H1 (cell line): Measurements from ENCODE around the gene POPDC2. TPM values are rescaled to one million over a fixed set of nuclear protein-coding genes. Genes with fewer than 3 reads are reported as not detected.

Experiments
- CTCF ChIA-PET: fragments of 300-600 bp; sonication (Branson Sonifier 250); formaldehyde crosslinking; loops from one replicate; lab custom pipeline; 2021; ENCODE audit not compliant: partially characterized antibody; lab: Charles Lee
- POLR2A ChIA-PET: fragments of 300-600 bp; sonication (Branson Sonifier 250); formaldehyde crosslinking; loops from one replicate; lab custom pipeline; 2021; ENCODE audit warnings: inconsistent platforms; ENCODE audit not compliant: partially characterized antibody; lab: Charles Lee
- DNase-seq, 2 experiments: peaks; one replicate each; pipeline versions ENCODE4 v3.0.0 to v3.0.0-alpha.2; 2010 to 2022; ENCODE audit warnings: low spot score in 2 of 2, low read depth in 1 of 2, mixed read lengths in 1 of 2
- FAIRE-seq: peaks from 2 replicates; lab custom pipeline; 2011; peaks lifted over from hg19 to GRCh38; lab: Jason Lieb, UNC
- H2AFZ ChIP-seq: 2 replicates; pipeline ENCODE4 v1.8.1; 2012; ENCODE audit warnings: low read length, inconsistent platforms
- H2AK5ac ChIP-seq: 2 replicates; pipeline ENCODE4 v1.6.1; 2013; ENCODE audit warnings: low read depth, low read length
- H2BK120ac ChIP-seq: replicated peaks from 2 replicates; pipeline ENCODE3; 2013; ENCODE audit warnings: low read depth, low read length, inconsistent platforms
- H2BK12ac ChIP-seq: 2 replicates; pipeline ENCODE4 v1.6.1; 2013; ENCODE audit warnings: low read depth, low read length
- H2BK15ac ChIP-seq: 2 replicates; pipeline ENCODE4 v1.6.1; 2013; ENCODE audit warnings: low read length
- H2BK20ac ChIP-seq: 2 replicates; pipeline ENCODE4 v1.6.1; 2013; ENCODE audit warnings: low read length
- H2BK5ac ChIP-seq: 2 replicates; pipeline ENCODE4 v1.6.1; 2013; ENCODE audit warnings: low read depth, low read length
- H3K14ac ChIP-seq: 2 replicates; pipeline ENCODE4 v1.6.1; 2013; ENCODE audit warnings: inconsistent platforms; ENCODE audit not compliant: insufficient read length
- H3K18ac ChIP-seq: 2 replicates; pipeline ENCODE4 v1.6.1; 2013; ENCODE audit warnings: low read length; ENCODE audit errors: extremely low read depth
- H3K23ac ChIP-seq: 2 replicates; pipeline ENCODE4 v1.6.1; 2013; ENCODE audit warnings: inconsistent platforms; ENCODE audit not compliant: insufficient read length
- H3K23me2 ChIP-seq: 2 replicates; pipeline ENCODE4 v1.6.1; 2013; ENCODE audit warnings: low read depth, low read length
- H3K27ac ChIP-seq: 2 replicates; pipeline ENCODE4 v1.6.1; 2011; ENCODE audit warnings: low read depth, low read length, inconsistent platforms
- H3K27me3 ChIP-seq, 4 experiments: replicated peaks in 1 of 4; 1 replicate in 1 of 4; 2 replicates in 3 of 4; pipeline versions ENCODE4 v1.6.1 to v1.8.1; 2011 to 2013; ENCODE audit warnings: low read length in 3 of 4, mild to moderate bottlenecking in 3 of 4, inconsistent platforms in 2 of 4, mixed read lengths in 2 of 4, moderate library complexity in 1 of 4; ENCODE audit not compliant: control insufficient read depth in 3 of 4, insufficient read depth in 3 of 4; ENCODE audit errors: extremely low read depth in 1 of 4
- H3K36me3 ChIP-seq, 4 experiments: 2 replicates each; pipeline versions ENCODE4 v1.6.1 to v1.8.1; 2011 to 2013; ENCODE audit warnings: mild to moderate bottlenecking in 4 of 4, low read length in 3 of 4, moderate library complexity in 2 of 4, control low read depth in 1 of 4, inconsistent platforms in 1 of 4; ENCODE audit not compliant: insufficient read depth in 4 of 4, control insufficient read depth in 2 of 4
- H3K4ac ChIP-seq: replicated peaks from 2 replicates; pipeline ENCODE3; 2013; ENCODE audit warnings: low read length, low read depth, mixed read lengths, inconsistent platforms; ENCODE audit not compliant: insufficient read length
- H3K4me1 ChIP-seq, 4 experiments: replicated peaks in 1 of 4; 1 replicate in 1 of 4; 2 replicates in 3 of 4; pipeline versions ENCODE4 v1.6.1 to v1.8.1; 2011 to 2013; ENCODE audit warnings: low read length in 3 of 4, inconsistent platforms in 2 of 4, mixed read lengths in 1 of 4; ENCODE audit not compliant: insufficient read depth in 4 of 4, control insufficient read depth in 3 of 4
- H3K4me2 ChIP-seq, 2 experiments: 2 replicates each; pipeline versions ENCODE4 v1.6.1 to v1.8.1; 2011 to 2013; ENCODE audit warnings: low read depth in 2 of 2, low read length in 2 of 2, control low read depth in 1 of 2, inconsistent platforms in 1 of 2, mild to moderate bottlenecking in 1 of 2; ENCODE audit not compliant: insufficient read depth in 1 of 2
- H3K4me3 ChIP-seq, 4 experiments: fragments of 200-600, 300-600 bp in 1 of 4; sonication (generic), shearing (Covaris generic), sonication (Bioruptor Twin) in 1 of 4; 2 replicates each; pipeline versions ENCODE4 v1.5.1 to v1.8.1; 2011 to 2016; ENCODE audit warnings: low read length in 4 of 4, low read depth in 3 of 4, control low read depth in 2 of 4, inconsistent platforms in 2 of 4, mild to moderate bottlenecking in 2 of 4, mixed read lengths in 1 of 4, moderate library complexity in 1 of 4; ENCODE audit not compliant: insufficient read depth in 2 of 4; ENCODE audit errors: extremely low read depth in 1 of 4
- H3K56ac ChIP-seq: replicated peaks from 2 replicates; pipeline ENCODE3; 2013; ENCODE audit warnings: low read depth, mild to moderate bottlenecking, mixed read lengths, low read length, inconsistent platforms; ENCODE audit not compliant: insufficient read length
- H3K79me1 ChIP-seq: 2 replicates; pipeline ENCODE4 v1.6.1; 2013; ENCODE audit warnings: low read depth, low read length, control low read depth
- H3K79me2 ChIP-seq, 2 experiments: 2 replicates each; pipeline versions ENCODE4 v1.6.1 to v1.8.1; 2012 to 2013; ENCODE audit warnings: low read length in 2 of 2, mild to moderate bottlenecking in 2 of 2, inconsistent platforms in 1 of 2; ENCODE audit not compliant: insufficient read depth in 2 of 2, control insufficient read depth in 1 of 2
- H3K9ac ChIP-seq, 4 experiments: replicated peaks in 1 of 4; 1 replicate in 1 of 4; 2 replicates in 3 of 4; pipeline versions ENCODE4 v1.6.1 to v1.8.1; 2011 to 2013; ENCODE audit warnings: low read depth in 3 of 4, low read length in 3 of 4, control low read depth in 2 of 4, mild to moderate bottlenecking in 2 of 4, moderate library complexity in 2 of 4, inconsistent platforms in 1 of 4; ENCODE audit errors: extremely low read depth in 1 of 4
- H3K9me3 ChIP-seq, 2 experiments: 2 replicates each; pipeline versions ENCODE4 v1.6.1 to v1.8.1; 2012 to 2013; ENCODE audit warnings: mild to moderate bottlenecking in 2 of 2, moderate library complexity in 2 of 2, control low read depth in 1 of 2, inconsistent platforms in 1 of 2, low read depth in 1 of 2, low read length in 1 of 2, mixed read lengths in 1 of 2; ENCODE audit not compliant: insufficient read depth in 2 of 2
- H4K20me1 ChIP-seq, 2 experiments: replicated peaks in 1 of 2; 2 replicates each; pipeline versions ENCODE3 to v1.8.1; 2011 to 2013; ENCODE audit warnings: inconsistent platforms in 2 of 2, low read length in 2 of 2, mild to moderate bottlenecking in 1 of 2; ENCODE audit not compliant: insufficient read depth in 2 of 2, control insufficient read depth in 1 of 2
- H4K5ac ChIP-seq: 2 replicates; pipeline ENCODE4 v1.6.1; 2013; ENCODE audit warnings: low read length, low read depth, mixed read lengths, inconsistent platforms; ENCODE audit not compliant: insufficient read length
- H4K8ac ChIP-seq: 2 replicates; pipeline ENCODE4 v1.8.0; 2013; ENCODE audit warnings: mild to moderate bottlenecking, moderate library complexity, low read length, inconsistent platforms; ENCODE audit not compliant: insufficient read depth; ENCODE audit errors: extremely low read depth
- H4K91ac ChIP-seq: replicated peaks from 2 replicates; pipeline ENCODE3; 2013; ENCODE audit warnings: low read length, mixed read lengths, inconsistent platforms; ENCODE audit not compliant: insufficient read length
- BACH1 ChIP-seq: IDR thresholded peaks from 2 replicates; pipeline ENCODE4 v1.6.1; 2012; ENCODE audit warnings: low read length, improper control_type of control experiment
- CBX5 ChIP-seq: fragments of 300-800, 300-1000 bp; sonication (generic); IDR thresholded peaks from 2 replicates; pipeline ENCODE4 v1.7.1; 2016; ENCODE audit warnings: antibody characterized with exemption, low read length, low read depth
- E2F6 ChIP-seq: IDR thresholded peaks from 2 replicates; pipeline ENCODE4 v1.6.1; 2012; ENCODE audit warnings: inconsistent platforms
- EGR1 ChIP-seq: IDR thresholded peaks from 2 replicates; pipeline ENCODE4 v1.6.1; 2011; ENCODE audit warnings: low read depth, low read length, borderline replicate concordance
- SAP30 ChIP-seq: fragments of 300-600 bp; sonication (generic); IDR thresholded peaks from 2 replicates; pipeline ENCODE4 v1.7.1; 2012; ENCODE audit warnings: low read length, moderate library complexity, mild to moderate bottlenecking, inconsistent platforms; ENCODE audit not compliant: insufficient read depth, insufficient replicate concordance
- SUZ12 ChIP-seq: fragments of 200-600 bp; sonication (generic); IDR thresholded peaks from 2 replicates; pipeline ENCODE4 v1.6.1; 2012; ENCODE audit warnings: mild to moderate bottlenecking, inconsistent platforms, low read length, moderate library complexity, mixed read lengths
- TBP ChIP-seq: IDR thresholded peaks from 2 replicates; pipeline ENCODE4 v1.6.1; 2011; ENCODE audit warnings: low read depth, low read length, improper control_type of control experiment
- TCF12 ChIP-seq: IDR thresholded peaks from 2 replicates; pipeline ENCODE4 v1.6.1; 2011; ENCODE audit warnings: low read depth, mild to moderate bottlenecking, low read length
- TEAD4 ChIP-seq: IDR thresholded peaks from 2 replicates; pipeline ENCODE4 v1.6.1; 2012; ENCODE audit warnings: low read depth, low read length, inconsistent platforms, mixed read lengths
- USF2 ChIP-seq: IDR thresholded peaks from 2 replicates; pipeline ENCODE4 v1.6.1; 2011; ENCODE audit warnings: low read length, improper control_type of control experiment
- polyA plus RNA-seq, 7 experiments: library from polyadenylated mRNA; depleted of rRNA in 3 of 7; stranded (reverse) in 5 of 7; unstranded in 2 of 7; fragments of >200 nt in 5 of 7; fragments of 200-250 nt in 2 of 7; gene quantifications; 1 replicate in 5 of 7; 2 replicates in 1 of 7; 4 replicates in 1 of 7; pipeline versions ENCODE4 v1.2.1 to v1.2.3, GENCODE V29; 2011 to 2013; ENCODE audit warnings: missing spikeins in 2 of 7, mixed read lengths in 2 of 7
- total RNA-seq: library from RNA; stranded (reverse); fragmentation: NEBNext Ultra II Directional; extraction: Animal tissue kit (Norgen Biotek cat#: 25700); gene quantifications from 2 replicates; pipeline ENCODE4 v1.2.1, GENCODE V29; 2021

The POPDC2 gene
- total and polyA plus RNA-seq, 2 of the 8 experiments (the other 6 are each of a cell fraction or from before 2014, with no cell fraction given): 0.65 to 1.1 TPM

DNA sequence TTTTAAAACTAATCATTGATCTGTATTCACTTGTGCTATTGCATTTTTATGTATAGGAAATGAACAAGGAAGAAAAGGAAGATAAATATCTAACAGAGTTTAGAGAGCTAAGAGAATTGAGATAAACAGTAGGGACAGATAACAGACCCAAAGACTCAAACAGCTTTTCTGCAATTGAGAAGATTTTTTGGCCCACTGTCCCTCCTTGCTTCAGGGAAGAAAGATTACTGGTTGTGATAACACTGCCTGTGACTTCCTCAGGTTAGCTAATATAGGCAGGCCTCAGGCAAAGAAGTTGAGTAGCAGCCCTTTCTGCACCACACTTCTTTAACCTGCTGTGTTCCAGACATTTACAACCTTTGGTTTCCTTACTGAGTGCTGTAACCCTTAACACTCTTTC, 19.5 kb upstream of the POPDC2 start:
- H2AFZ ChIP-seq: 0 out of 2 replicates have a peak overlapping the region, but pooled peaks have one; percentile 79
- no peak overlapping the region for H4K8ac ChIP-seq
- peaks cover 6% of the 10 kb centered on the region for H3K23me2 ChIP-seq
- H3K23ac ChIP-seq: no peak overlapping the region
- peaks cover 0 to 18% of the 10 kb centered on the region in 2 experiments; a peak in 2 of 4 replicates for H3K79me2 ChIP-seq
- H2BK20ac ChIP-seq: no peak overlapping the region
- H3K14ac ChIP-seq: no peak overlapping the region
- no peak overlapping the region for H2BK5ac ChIP-seq
- H3K79me1 ChIP-seq: no peaks in the 10 kb centered on the region
- no peaks in the 10 kb centered on the region for H3K4me1 ChIP-seq
- no peak overlapping the region for H2BK12ac ChIP-seq
- H2BK120ac ChIP-seq: no peak overlapping the region
- H3K18ac ChIP-seq: no peak overlapping the region
- H3K4me3 ChIP-seq: no peak overlapping the region
- H3K9ac ChIP-seq: no peak overlapping the region
- peaks cover 0 to 2% (median 0%) of the 10 kb centered on the region in 4 experiments; a peak in 3 of 8 replicates for H3K36me3 ChIP-seq
- no peaks in the 10 kb centered on the region for H4K20me1 ChIP-seq
- CTCF ChIA-PET: interaction anchor here (0.6 to 3.3 kb wide), 7 partner anchors 11 to 796 kb away, joined by 3 to 21 read pairs (median 7); no protein-coding TSS in a partner anchor
- H3K4ac ChIP-seq: no peak overlapping the region
- no peak overlapping the region for H4K5ac ChIP-seq
- H3K56ac ChIP-seq: no peak overlapping the region
- no peak for TF ChIP-seq BACH1
- TF ChIP-seq EGR1: no peak
- TF ChIP-seq E2F6: no peak
- no peak for TF ChIP-seq SAP30
- no peak for TF ChIP-seq SUZ12
- no peak for TF ChIP-seq CBX5
- TF ChIP-seq USF2: no peak
- no peak for TF ChIP-seq TEAD4
- no peak for TF ChIP-seq TBP
- TF ChIP-seq TCF12: no peak
- no peaks in the 10 kb centered on the region for H3K27me3 ChIP-seq
- POLR2A ChIA-PET: no interaction called here
- no peak overlapping the region for H3K27ac ChIP-seq
- H2AK5ac ChIP-seq: no peak overlapping the region
- H3K9me3 ChIP-seq: no peaks in the 10 kb centered on the region
- H2BK15ac ChIP-seq: no peak overlapping the region
- H3K4me2 ChIP-seq: no peak overlapping the region
- no peak overlapping the region for H4K91ac ChIP-seq
- no peak for FAIRE-seq
- no peak for DNase-seq
